Measurements from ENCODE around the gene INPP4B. TPM values are rescaled to one million over a fixed set of nuclear protein-coding genes. Genes with fewer than 3 reads are reported as not detected.

Gene INPP4B
- polyA plus RNA-seq, 1 experiment: 18.1 TPM

DNA sequence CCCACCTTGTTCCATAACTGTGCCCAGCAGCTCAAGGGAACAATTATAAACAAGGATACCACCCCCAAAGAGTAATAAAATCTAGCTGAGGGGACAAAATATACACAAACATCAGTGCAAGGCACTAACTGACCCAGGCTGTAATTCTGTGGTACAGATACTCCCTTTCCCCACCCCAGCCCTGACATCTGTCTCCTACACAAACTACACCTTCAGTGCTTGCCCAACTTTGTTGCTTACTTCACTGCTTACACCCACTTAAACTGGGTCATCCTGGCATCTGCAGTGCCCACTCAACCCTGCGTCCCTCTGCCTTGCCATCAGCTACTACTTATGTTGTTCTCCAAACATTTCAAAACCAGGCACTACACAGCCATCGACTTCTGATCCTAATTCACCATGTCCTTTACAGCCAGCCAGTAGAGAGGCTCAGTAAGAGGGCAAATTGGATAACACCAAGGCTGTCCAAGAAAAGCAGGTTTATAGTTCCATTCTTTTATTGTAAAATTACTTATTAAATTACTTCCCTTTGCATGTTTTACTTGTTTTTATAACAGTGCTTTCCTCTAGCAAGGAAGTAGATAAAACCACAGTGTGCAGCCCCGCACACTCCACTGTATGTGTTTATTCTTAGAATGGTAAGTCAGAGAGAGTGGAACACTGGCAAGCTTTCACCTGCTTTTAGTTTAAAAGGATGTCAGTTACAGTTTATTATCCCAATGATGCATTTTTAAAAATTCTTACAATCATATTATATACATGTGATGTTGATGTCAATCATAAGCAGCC is 149.6 kb downstream of the INPP4B start:
- CTCF ChIA-PET: interaction anchor here (1.6 to 1.7 kb wide), 2 partner anchors 9 to 10 kb away, joined by 3 read pairs; no protein-coding TSS in a partner anchor
- TF ChIP-seq CTCF (IDR thresholded peaks at IDR 0.05; ENCODE audit: insufficient read depth, low read depth, low read length): no peak

GRCh38 chr4:142690406-142691163 is 155.5 kb downstream of the INPP4B start:
- Histone ChIP-seq H3K4me3 (ENCODE audit: low read depth, low read length) (no peak overlapping the region), H3K27me3 (ENCODE audit: control insufficient read depth, insufficient read depth, low read length) (no peaks in the 10 kb centered on the region), H3K36me3 (ENCODE audit: control insufficient read depth, insufficient read depth, low read length) (no peaks in the 10 kb centered on the region)
- TF ChIP-seq CTCF (IDR thresholded peaks at IDR 0.05; ENCODE audit: insufficient read depth, low read depth, low read length): no peak
- ChIA-PET CTCF (no interaction called here), POLR2A (no interaction called here)
- DNase-seq (ENCODE audit: low read depth): no peak

More for the DNA sequence above, 149.6 kb downstream of the INPP4B start:
- POLR2A ChIA-PET: no interaction called here
- H3K36me3 ChIP-seq (ENCODE audit: control insufficient read depth, insufficient read depth, low read length): no peaks in the 10 kb centered on the region
- no peaks in the 10 kb centered on the region for H3K27me3 ChIP-seq (ENCODE audit: control insufficient read depth, insufficient read depth, low read length)
- DNase-seq (ENCODE audit: low read depth): no peak
- H3K4me3 ChIP-seq (ENCODE audit: low read depth, low read length): no peak overlapping the region

DNA sequence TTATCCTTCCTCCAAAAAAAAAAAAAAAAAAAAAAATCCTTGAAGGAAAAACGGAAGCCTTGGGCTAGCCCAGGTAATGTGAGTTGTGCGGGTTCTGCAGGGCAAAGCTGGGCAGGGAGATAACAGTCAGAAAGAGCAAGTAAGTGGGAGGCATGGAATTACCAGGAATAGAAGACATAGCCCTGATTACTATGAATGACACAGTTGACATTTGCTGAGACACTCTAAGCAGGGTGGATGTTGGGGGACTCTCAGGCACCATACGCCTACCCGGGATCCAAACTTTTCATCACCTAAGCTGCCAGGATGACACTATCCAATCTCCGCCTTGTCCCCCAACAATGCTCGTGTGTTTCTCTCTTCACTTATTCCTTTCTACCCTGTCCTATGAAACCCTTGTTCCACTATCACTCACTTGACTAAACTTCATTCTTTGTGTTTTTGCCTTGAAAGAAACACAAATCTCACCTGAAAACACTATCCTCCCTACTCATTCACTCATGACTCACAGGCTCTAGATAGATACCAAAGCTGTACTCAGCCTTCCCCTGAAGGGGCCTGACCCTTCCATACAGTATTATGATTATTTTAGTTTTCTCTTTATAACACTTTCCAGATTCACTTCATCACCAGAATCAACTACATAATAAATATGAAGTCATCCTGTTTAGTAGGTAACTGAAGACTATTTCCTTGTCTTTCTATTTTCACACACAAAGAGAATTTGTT is 158.4 kb downstream of the INPP4B start:
- H3K27me3 ChIP-seq (ENCODE audit: control insufficient read depth, insufficient read depth, low read length): no peaks in the 10 kb centered on the region
- no peak for DNase-seq (ENCODE audit: low read depth)
- no peaks in the 10 kb centered on the region for H3K36me3 ChIP-seq (ENCODE audit: control insufficient read depth, insufficient read depth, low read length)
- POLR2A ChIA-PET: no interaction called here
- no peak for TF ChIP-seq CTCF (IDR thresholded peaks at IDR 0.05; ENCODE audit: insufficient read depth, low read depth, low read length)
- no peak overlapping the region for H3K4me3 ChIP-seq (ENCODE audit: low read depth, low read length)
- CTCF ChIA-PET: interaction anchor here (1.5 kb wide), 1 partner anchor 10 kb away, joined by 3 read pairs; no protein-coding TSS in a partner anchor

GRCh38 chr4:142686081-142686480 is 160.0 kb downstream of the INPP4B start:
- CTCF ChIA-PET: no interaction called here
- POLR2A ChIA-PET: no interaction called here

More at GRCh38 chr4:142686081-142686480, 160.0 kb downstream of the INPP4B start:
- DNase-seq (ENCODE audit: low read depth): no peak
- no peaks in the 10 kb centered on the region for H3K27me3 ChIP-seq (ENCODE audit: control insufficient read depth, insufficient read depth, low read length)
- no peaks in the 10 kb centered on the region for H3K36me3 ChIP-seq (ENCODE audit: control insufficient read depth, insufficient read depth, low read length)
- TF ChIP-seq CTCF (IDR thresholded peaks at IDR 0.05; ENCODE audit: insufficient read depth, low read depth, low read length): no peak
- no peak overlapping the region for H3K4me3 ChIP-seq (ENCODE audit: low read depth, low read length)
